ENCODE results near the gene ZNF254.
A peak's percentile ranks its signal among the peaks of the same experiment; 100 is the strongest.
"Not testable (repeated sequence)": the region's sequence is repeated elsewhere in the genome, so short reads cannot be mapped to it uniquely, and the experiment has no call there.

The ZNF254 gene

DNA sequence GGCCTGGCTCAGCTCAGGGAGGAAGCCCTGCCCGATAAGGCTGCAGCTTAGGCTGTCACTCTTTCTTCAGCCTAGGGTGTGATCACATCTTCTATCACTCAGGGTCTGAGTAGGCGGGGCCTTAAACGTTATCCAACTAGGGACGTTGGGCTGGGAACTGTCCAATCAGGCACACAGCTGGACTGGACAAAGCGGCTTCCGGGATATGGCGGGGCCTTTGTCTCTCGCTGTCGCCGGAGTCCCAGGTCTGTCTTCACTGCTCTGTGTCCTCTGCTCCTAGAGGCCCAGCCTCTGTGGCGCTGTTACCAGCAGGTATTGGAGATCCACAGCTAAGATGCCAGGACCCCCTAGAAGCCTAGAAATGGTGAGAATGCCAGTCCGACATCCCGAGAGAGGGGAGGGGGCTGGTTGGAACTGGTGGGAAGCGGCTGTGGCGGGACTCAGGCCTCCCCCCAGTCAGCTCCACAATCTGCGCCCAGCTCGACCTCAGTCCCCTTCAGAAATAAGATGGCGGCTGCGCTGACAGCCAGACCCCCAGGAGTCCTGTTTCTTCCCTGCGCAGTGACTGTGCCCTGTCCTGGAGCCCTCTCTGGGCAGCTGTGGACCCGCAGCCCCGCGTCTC is at the start of gene ZNF254:
TSS of gene ZNF254 (plus strand) at position 214 of the 622 bp plus-strand sequence. CDS start at position 335, 121 bp downstream.
- peak; percentile 58 for DNase-seq (ENCODE audit: low read depth, low spot score)

DNA sequence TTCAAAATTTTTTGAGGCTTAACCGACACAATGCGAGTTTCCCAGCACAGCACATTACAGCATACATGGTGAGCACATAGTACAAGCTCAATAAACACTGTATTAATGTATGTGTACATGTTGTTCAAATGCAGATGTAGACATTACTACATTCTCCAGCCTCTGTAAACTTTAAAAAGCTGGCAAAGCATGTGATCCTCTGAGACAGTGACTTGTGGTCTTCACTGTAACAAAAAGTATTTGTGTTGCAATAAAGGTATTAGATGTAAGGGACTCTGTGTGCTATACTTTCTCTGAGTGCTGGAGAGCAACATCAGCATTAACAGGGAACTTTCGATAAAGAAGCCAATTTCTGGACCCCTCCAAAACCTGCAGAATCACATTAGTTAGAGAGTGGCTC is 46.4 kb upstream of the ZNF254 start:
- no peak for DNase-seq (ENCODE audit: low read depth, low spot score)

- DNase-seq (ENCODE audit: low read depth, low spot score): not testable (repeated sequence)
These were observed 45.7 kb upstream of the ZNF254 start for GRCh38 chr19:24041326-24041725.

DNA sequence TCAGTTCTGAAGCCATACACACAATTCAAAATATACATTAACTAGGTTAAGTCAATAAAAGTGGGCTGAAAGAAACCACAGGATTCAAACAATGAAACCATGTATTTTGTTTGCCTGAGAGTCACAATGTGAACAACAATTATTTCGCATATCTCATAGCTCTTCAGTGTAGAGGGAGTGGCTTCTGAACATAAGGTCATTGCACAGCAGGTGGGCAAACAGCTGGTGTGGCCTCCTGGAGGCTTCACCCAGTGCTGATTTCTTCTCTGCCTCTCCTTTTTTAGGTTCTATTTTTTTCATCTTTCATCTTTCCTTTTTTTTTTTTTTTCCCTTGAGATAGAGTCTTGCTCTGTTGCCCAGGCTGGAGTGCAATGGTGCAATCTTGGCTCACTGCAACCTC is 40.4 kb upstream of the ZNF254 start:
- DNase-seq (ENCODE audit: low read depth, low spot score): no peak

DNA sequence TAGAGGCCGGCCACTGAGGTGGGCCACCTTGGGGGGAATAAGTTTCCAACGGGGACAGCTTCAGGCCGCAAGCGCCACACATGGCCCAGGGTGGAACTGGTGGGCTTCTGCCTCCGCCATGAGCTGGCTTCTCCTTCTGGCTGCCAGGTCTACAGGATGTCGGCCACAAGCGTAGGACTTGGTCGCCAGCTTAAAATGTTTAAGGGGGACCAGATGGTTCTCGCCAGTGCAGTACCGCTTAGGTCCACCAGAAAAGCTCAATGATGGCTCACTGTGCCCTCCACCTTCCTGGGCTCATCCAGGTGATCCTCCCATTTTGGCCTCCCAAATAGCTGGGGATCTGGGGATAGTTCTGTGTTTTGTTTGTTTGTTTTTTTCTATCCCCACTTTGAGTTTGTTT is 38.7 kb upstream of the ZNF254 start:
- no peak for DNase-seq (ENCODE audit: low read depth, low spot score)

GRCh38 chr19:24049537-24049936 is 37.5 kb upstream of the ZNF254 start:
- DNase-seq (ENCODE audit: low read depth, low spot score): no peak

- no peak for DNase-seq (ENCODE audit: low read depth, low spot score)
These were observed 35.5 kb upstream of the ZNF254 start for GRCh38 chr19:24051516-24051915.

DNA sequence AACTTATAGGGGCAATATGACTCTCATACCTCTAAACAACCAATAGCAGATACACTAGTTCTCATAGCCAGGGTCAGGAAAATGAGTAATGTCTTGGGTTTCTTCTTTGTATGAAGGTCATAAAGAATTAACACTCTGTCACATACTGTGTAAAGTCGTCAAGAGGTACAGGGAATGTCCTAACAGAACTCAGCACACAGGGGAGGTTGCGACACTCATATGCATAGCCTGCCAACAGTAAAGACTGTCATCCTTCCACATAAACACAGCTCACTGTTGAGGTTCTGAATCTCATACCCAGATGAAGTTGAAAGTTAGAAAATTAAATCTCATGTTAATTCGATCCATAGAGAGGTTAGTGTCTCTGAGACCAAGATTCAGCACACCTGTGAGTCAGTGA is 34.2 kb upstream of the ZNF254 start:
- DNase-seq (ENCODE audit: low read depth, low spot score): no peak

GRCh38 chr19:24053601-24054000 is 33.4 kb upstream of the ZNF254 start:
- DNase-seq (ENCODE audit: low read depth, low spot score): no peak

GRCh38 chr19:24054044-24054935 is 32.7 kb upstream of the ZNF254 start:
- DNase-seq (ENCODE audit: low read depth, low spot score): no peak

- DNase-seq (ENCODE audit: low read depth, low spot score): no peak
These were observed 31.4 kb upstream of the ZNF254 start for GRCh38 chr19:24055548-24055947.

DNA sequence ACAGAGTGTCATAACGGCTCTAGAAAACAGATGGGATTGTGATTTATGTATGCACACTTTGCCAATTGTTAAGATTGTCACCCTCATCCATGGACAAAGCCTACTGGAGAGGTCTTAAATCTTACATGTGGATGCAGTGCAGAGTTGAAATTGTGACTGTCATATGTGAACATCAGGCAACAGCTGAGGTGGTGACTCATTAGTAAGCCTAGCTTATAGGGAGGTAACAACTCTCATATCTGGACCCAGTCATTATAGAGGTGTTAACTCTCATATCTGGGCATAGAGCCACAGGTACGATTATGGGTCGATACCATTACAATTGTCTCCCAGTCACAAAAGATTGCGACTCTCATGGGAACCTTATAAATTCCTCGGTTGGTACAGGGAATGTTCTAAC is 29.8 kb upstream of the ZNF254 start:
- DNase-seq (ENCODE audit: low read depth, low spot score): no peak

DNA sequence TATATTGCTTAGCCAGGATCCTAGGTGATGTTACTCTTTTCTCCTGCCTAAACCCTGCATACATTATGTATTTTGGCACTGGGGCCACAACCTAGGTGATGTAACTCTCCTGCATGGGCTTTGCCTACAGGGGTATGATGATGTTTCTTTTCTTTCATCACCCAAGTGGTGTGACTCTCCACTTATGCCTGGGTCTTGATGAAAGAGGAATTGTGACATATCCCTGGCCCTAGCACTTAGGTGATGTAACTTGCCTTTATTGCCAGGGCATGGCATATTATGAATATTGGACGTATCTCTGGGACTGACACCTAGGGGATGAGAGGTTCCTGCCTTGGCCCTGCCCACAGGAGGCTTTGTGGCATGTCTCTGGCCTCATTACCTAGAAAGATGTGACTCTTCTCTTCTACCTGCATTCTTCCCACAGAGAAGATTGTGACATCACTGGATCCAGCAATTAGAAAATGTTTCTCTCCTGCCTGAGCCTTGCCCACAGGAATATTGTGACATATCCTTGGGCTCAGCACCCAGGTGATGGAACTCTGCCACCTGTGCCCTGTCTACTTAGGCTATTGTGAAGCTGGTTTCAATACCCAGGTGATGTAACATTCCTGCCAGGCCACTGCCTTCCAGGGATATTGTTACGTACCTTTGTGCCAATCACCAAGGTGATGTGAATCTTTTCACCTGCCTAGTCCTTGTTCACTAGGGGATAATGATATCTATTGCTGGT is 27.3 kb upstream of the ZNF254 start:
- DNase-seq (ENCODE audit: low read depth, low spot score): no peak

DNA sequence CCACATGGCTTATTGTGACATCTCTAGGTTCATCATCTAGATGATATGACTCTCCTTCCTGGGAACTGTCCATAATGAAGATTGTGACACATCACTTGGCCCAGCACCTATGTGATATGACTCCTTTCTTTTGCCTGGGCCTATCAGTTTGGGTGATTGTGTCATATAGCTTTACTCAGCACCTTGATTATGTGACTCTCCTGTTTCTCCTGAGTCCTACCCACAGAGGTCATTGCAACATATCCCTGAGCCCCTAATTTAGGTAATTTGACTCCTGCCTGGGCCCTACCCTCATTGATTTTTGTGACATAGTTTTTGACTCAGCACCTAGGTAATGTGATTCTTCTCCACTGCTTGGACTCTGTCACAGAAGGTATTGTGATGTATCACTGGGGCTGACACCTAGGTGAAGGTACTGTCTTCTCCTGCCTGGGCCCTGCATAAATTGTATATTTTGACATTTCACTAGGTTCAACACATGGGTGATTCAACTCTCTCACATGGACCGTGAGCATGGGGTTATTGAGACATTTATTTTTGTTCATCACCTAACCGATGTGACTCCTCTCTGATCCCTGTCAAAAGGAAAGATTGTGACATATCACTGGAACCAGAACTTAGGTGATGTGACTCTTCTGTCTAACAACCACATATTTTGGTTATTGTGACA is 26.2 kb upstream of the ZNF254 start:
- DNase-seq (ENCODE audit: low read depth, low spot score): no peak

- DNase-seq (ENCODE audit: low read depth, low spot score): no peak
These were observed 24.8 kb upstream of the ZNF254 start for GRCh38 chr19:24062190-24062589.

GRCh38 chr19:24063295-24063694 is 23.7 kb upstream of the ZNF254 start:
- no peak for DNase-seq (ENCODE audit: low read depth, low spot score)

- no peak for DNase-seq (ENCODE audit: low read depth, low spot score)
These were observed 22.8 kb upstream of the ZNF254 start for GRCh38 chr19:24064175-24064574.

DNA sequence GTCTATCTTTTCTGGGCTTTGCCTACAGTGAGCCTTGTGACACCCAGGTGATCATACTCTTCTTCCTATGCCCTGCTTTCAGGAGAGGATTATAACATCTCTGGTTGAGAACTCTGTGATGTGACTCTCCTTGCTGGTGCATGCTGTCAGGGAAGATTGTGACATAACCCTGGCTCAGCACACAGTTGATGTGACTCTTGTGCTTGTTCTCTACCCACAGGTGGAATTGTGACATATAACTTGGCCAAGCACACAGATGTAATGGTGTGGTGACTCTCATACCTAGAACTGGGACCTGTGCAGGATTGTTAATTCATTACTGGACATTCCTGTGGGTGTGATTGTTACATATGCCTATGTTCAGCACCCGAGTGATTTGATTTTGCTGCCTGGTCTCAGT is 21.7 kb upstream of the ZNF254 start:
- no peak for DNase-seq (ENCODE audit: low read depth, low spot score)

- DNase-seq (ENCODE audit: low read depth, low spot score): no peak
These were observed 21.0 kb upstream of the ZNF254 start for GRCh38 chr19:24065865-24066604.

DNA sequence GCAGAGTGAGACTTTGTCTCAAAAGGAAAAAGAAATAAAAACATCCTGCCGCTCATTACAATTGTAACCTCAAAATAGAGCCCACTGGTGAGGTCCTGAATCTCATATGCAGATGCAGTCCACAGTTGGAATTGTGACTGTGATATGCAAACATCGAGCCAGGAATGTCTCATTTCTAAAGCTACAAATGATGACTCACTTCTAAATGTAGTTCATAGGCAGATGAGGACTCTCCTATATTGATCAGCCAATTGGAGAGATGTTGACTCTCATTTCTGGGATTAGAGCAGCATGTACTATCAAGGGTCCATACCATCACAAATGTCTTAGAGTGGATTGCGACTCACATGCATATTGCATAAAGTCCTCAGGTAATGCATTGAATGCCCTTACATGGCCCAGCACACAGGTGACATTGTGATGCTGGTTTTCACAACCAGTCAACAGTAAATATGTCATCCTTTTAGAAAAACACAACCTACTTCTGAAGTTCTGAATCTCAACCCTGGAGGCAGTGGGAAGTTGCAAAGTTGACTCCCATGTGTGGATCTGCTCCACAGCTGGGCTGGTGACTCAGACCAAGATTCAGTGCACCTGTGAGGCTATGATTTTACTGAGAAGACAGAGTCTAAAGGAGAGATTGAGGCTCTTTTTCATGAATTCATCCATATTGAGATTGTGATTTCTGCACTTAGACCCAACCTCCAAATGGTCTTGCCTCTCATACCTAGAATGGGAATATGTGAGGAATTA is 16.9 kb upstream of the ZNF254 start:
- no peak for DNase-seq (ENCODE audit: low read depth, low spot score)
